IPS-NIHi7 (cell line): ENCODE measurements around the gene SFI1.

Source experiments
- DNase-seq: peaks from one replicate; pipeline ENCODE4 v3.0.0; 2012; ENCODE audit warnings: mixed read lengths; ENCODE audit errors: extremely low spot score

Gene SFI1

GRCh38 chr22:31616315-31616980 lies 120.1 kb downstream of the SFI1 start:
- no peak for DNase-seq

GRCh38 chr22:31618057-31618456 lies 121.7 kb downstream of the SFI1 start:
- DNase-seq = no peak

GRCh38 chr22:31618471-31619176 lies 122.3 kb downstream of the SFI1 start:
- no peak for DNase-seq

- DNase-seq = no peak
These were observed 123.4 kb downstream of the SFI1 start for GRCh38 chr22:31619611-31620300.

GRCh38 chr22:31620756-31621480 lies 124.6 kb downstream of the SFI1 start:
- no peak for DNase-seq

- DNase-seq = no peak
These were observed 125.3 kb downstream of the SFI1 start for GRCh38 chr22:31621507-31622124.

GRCh38 chr22:31622980-31623379 lies 126.6 kb downstream of the SFI1 start:
- no peak for DNase-seq

GRCh38 chr22:31623592-31624304 lies 127.4 kb downstream of the SFI1 start:
- DNase-seq = no peak

- DNase-seq = no peak
These were observed 128.9 kb downstream of the SFI1 start for GRCh38 chr22:31625257-31625640.

- DNase-seq = peak; percentile 90
These were observed 129.5 kb downstream of the SFI1 start for GRCh38 chr22:31625661-31626426.

- no peak for DNase-seq
These were observed 130.3 kb downstream of the SFI1 start for GRCh38 chr22:31626427-31627150.

GRCh38 chr22:31627223-31627731 lies 130.9 kb downstream of the SFI1 start:
- DNase-seq = no peak

GRCh38 chr22:31628362-31628761 lies 132.0 kb downstream of the SFI1 start:
- DNase-seq = no peak

- DNase-seq = no peak
These were observed 132.8 kb downstream of the SFI1 start for GRCh38 chr22:31628969-31629708.

GRCh38 chr22:31629741-31630184 lies 133.4 kb downstream of the SFI1 start:
- DNase-seq = no peak

- peak; percentile 94 for DNase-seq
These were observed 134.3 kb downstream of the SFI1 start for GRCh38 chr22:31630331-31631329.

GRCh38 chr22:31631436-31631835 lies 135.1 kb downstream of the SFI1 start:
- no peak for DNase-seq
